ENCODE measurements around the gene EYA2.

Gene EYA2

GRCh38 chr20:47127546-47127945 is 232.9 kb downstream of the EYA2 start:
- no peak for DNase-seq (ENCODE audit: low read depth)
- TF ChIP-seq, protein P1, sequence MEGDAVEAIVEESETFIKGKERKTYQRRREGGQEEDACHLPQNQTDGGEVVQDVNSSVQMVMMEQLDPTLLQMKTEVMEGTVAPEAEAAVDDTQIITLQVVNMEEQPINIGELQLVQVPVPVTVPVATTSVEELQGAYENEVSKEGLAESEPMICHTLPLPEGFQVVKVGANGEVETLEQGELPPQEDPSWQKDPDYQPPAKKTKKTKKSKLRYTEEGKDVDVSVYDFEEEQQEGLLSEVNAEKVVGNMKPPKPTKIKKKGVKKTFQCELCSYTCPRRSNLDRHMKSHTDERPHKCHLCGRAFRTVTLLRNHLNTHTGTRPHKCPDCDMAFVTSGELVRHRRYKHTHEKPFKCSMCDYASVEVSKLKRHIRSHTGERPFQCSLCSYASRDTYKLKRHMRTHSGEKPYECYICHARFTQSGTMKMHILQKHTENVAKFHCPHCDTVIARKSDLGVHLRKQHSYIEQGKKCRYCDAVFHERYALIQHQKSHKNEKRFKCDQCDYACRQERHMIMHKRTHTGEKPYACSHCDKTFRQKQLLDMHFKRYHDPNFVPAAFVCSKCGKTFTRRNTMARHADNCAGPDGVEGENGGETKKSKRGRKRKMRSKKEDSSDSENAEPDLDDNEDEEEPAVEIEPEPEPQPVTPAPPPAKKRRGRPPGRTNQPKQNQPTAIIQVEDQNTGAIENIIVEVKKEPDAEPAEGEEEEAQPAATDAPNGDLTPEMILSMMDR (IDR thresholded peaks at IDR 0.05; ENCODE audit: insufficient read depth, low read depth, low read length, missing control alignments), result no peak
- H3K4me3 ChIP-seq (ENCODE audit: low read depth, low read length), result no peak overlapping the region

GRCh38 chr20:47127999-47128398 is 233.4 kb downstream of the EYA2 start:
- TF ChIP-seq, protein P1 (IDR thresholded peaks at IDR 0.05; ENCODE audit: insufficient read depth, low read depth, low read length, missing control alignments), result no peak
- no peak for DNase-seq (ENCODE audit: low read depth)
- no peak overlapping the region for H3K4me3 ChIP-seq (ENCODE audit: low read depth, low read length)

- H3K4me3 ChIP-seq (ENCODE audit: low read depth, low read length), result no peak overlapping the region
- DNase-seq (ENCODE audit: low read depth), result no peak
Measured at GRCh38 chr20:47129306-47129705, 234.7 kb downstream of the EYA2 start.

DNA sequence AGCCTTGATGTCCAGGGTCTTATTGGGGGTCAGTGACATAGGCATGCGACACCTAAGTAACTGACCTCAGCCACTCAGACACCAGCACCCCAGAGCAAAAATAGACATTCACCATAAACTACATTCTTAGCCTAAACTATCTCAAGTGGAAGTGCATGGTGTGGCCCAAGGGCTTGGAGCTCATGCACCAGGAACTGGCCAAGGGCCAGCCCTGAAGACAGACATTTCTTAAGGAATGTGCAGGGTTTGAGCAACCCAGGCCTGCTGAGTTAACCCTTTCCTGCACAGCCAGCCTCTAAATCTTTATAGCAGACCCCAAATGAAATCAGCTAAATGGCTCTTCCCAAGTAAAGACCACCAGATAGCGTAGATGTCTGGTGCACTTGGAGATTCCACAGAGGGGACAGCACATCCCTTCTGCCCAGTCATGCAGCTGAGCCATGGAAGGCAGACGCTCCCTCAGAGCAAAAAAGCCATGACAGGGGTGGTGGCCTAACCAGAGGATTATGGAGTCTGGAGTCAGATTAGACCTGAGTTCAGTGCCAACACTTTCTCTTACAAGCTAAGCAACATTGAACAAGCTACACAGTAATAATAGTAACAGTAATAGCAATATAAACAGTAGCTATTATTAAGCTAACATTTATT is 239.3 kb downstream of the EYA2 start:
- DNase-seq (ENCODE audit: low read depth), result no peak
- TF ChIP-seq, protein P1 (IDR thresholded peaks at IDR 0.05; ENCODE audit: insufficient read depth, low read depth, low read length, missing control alignments), result no peak
- H3K4me3 ChIP-seq (ENCODE audit: low read depth, low read length), result no peak overlapping the region

More at GRCh38 chr20:47129306-47129705, 234.7 kb downstream of the EYA2 start:
- TF ChIP-seq, protein P1 (IDR thresholded peaks at IDR 0.05; ENCODE audit: insufficient read depth, low read depth, low read length, missing control alignments), result no peak

GRCh38 chr20:47136782-47137181 is 242.1 kb downstream of the EYA2 start:
- DNase-seq (ENCODE audit: low read depth), result no peak
- H3K4me3 ChIP-seq (ENCODE audit: low read depth, low read length), result no peak overlapping the region
- TF ChIP-seq, protein P1 (IDR thresholded peaks at IDR 0.05; ENCODE audit: insufficient read depth, low read depth, low read length, missing control alignments), result no peak

GRCh38 chr20:47137231-47137870 is 242.7 kb downstream of the EYA2 start:
- TF ChIP-seq, protein P1 (IDR thresholded peaks at IDR 0.05; ENCODE audit: insufficient read depth, low read depth, low read length, missing control alignments), result no peak
- no peak overlapping the region for H3K4me3 ChIP-seq (ENCODE audit: low read depth, low read length)
- DNase-seq (ENCODE audit: low read depth), result no peak
